Measurements from ENCODE around the gene USP32.
"Not testable (repeated sequence)": the region's sequence is repeated elsewhere in the genome, so short reads cannot be mapped to it uniquely, and the experiment has no call there.

USP32 gene

GRCh38 chr17:60330731-60331130, 61.2 kb downstream of the USP32 start:
- no peak for DNase-seq (ENCODE audit: low spot score)

DNA sequence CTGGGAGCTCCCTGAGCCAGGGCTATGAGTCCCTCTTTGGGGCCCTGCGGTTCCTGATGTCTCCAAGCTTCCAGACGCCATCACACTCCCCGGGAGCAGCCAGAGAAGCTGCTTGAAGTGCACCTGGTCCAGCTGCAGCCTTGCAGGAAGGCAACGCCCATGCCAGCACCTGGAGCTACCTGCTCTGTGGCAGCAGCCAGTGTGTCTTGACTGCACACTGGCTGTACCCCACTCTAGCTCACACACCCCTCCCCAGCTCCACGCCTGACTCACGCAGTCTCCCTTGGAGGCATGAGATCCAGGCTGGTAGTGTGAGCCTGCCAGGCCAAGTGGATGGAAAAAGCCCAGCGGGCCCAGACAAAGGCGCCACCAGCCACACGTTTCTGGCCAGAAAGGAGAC, 63.3 kb downstream of the USP32 start:
- DNase-seq (ENCODE audit: low spot score), result no peak

DNA sequence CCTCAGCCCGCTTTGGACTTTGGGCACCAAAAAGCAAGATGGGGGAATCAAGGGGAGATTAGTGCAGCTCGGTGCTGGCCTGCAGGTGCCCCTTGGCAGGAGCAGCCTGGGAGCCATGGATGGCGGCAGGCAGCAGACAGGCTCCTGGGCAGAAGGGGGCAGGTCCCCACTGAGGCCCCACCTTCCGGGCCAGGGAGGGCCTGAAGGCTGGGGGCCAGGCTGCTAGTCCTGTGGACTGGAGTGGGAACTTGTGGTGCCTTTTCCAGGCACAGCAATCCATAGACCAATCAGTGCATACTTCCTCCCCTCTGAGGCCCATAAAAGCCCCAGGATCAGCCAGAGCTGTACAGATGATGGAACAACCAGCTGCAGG, 64.0 kb downstream of the USP32 start:
- DNase-seq (ENCODE audit: low spot score), result no peak

- DNase-seq (ENCODE audit: low spot score), result no peak
These were observed 64.6 kb downstream of the USP32 start for GRCh38 chr17:60327134-60327900.

GRCh38 chr17:60326702-60327101, 65.2 kb downstream of the USP32 start:
- no peak for DNase-seq (ENCODE audit: low spot score)

- no peak for DNase-seq (ENCODE audit: low spot score)
These were observed 66.0 kb downstream of the USP32 start for GRCh38 chr17:60325730-60326524.

DNA sequence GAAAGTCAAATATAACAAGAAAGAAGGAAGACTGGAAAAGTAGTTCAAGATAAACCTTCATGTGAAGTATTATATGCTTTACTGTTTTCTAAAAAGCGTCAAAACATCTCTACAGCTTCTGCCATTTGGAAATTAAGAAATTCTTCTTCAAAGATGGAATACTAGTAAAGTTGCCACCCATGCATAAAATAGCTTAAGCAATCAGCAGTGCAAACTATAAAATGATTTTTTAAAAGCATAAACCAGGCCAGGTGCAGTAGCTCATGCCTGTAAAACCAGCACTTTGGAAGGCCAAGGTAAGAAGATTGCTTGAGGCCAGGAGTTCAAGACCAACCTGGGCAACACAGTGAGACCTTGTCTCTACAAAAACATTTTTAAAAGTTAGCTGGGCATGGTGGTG, 68.2 kb downstream of the USP32 start:
- no peak for DNase-seq (ENCODE audit: low spot score)

DNA sequence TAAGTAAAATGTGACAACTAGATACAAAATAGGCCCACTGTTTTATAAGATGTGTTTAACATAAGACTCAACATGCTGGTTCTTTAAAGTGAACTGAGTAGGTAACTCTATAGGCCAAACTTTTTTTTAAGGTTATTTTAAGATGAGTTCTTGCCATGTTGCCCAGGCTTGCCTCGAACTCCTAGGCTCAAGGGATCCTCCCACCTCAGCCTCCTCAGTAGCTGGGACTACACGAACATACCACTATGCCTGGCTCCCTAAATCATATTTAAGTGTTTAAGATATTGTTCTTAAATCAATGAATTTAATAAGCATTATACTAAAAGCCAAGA, 69.9 kb downstream of the USP32 start:
- DNase-seq (ENCODE audit: low spot score), result no peak

- no peak for DNase-seq (ENCODE audit: low spot score)
These were observed 70.4 kb downstream of the USP32 start for GRCh38 chr17:60321336-60322055.

DNA sequence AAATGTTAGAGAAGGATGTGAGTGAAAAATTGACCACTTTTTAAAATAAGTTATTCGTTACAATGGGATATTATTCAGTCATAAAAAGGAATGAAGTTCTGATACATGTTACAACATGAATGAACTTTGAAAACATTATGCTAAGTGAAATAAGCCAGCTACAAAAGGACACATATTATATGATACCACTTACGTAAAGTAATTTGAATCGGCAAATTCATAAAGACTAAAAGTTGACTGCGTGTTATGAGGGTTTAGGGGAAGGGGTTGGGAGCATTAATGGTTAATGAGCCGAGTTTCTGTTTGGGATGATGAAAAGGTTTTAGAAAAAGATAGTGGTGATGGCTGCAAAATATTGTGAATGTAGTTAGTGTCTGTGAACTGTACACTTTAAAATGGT, 73.1 kb downstream of the USP32 start:
- DNase-seq (ENCODE audit: low spot score), result no peak

GRCh38 chr17:60318326-60318725, 73.6 kb downstream of the USP32 start:
- no peak for DNase-seq (ENCODE audit: low spot score)

DNA sequence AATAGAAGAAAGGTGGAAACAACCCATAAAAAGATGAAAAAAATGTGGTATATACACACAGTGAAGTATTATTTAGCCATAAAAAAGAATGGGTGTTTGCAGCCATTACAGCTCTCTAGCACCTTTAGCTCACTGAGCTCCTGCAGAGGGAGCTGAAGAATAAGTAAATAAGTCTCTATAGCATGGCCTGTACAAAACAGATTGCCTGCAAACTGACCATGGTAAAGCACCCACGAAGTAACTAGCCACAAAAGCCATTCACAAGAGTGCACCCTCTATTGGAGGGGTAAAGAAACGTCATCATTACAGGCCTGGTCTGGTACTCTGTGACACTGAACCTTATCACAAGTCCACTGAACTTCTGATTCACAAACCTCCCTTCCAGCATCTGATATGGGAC, 76.3 kb downstream of the USP32 start:
- peak; percentile 65 for DNase-seq (ENCODE audit: low spot score)

DNA sequence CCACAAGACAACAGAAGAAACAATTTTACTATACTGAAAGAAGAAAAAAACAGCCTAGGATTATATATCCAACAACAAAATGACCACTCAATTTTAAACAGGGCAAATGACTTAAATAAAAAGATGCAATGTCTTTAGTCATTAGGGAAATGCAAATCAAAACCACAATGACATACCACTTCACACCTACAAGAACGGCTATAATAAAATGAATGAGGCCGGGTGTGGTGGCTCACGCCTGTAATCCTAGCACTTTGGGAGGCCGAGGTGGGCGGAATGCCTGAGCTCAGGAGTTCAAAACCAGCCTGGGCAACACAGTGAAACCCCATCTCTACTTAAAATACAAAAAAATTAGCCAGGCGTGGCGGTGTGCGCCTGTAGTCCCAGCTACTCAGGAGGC, 77.0 kb downstream of the USP32 start:
- not testable (repeated sequence) for DNase-seq (ENCODE audit: low spot score)

- no peak for DNase-seq (ENCODE audit: low spot score)
These were observed 77.5 kb downstream of the USP32 start for GRCh38 chr17:60314423-60314822.

DNA sequence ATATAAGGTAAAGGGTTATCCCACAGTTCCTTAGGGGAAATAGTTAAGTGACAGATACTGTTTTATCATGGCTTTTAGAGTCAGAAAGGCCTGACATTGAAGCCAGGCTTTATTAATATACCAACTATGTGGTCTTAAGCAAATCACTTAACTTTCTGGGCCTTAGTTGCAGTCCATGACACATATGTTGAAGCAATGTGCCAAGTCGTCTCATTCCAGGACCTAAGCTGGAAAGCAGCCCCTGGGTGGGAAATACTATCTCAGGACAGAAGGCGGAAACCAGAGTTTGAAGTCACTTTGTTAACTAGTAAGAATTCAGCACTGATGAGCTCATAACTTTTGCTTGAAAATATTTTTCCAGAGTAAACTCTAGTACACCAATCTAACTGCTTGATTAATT, 80.0 kb downstream of the USP32 start:
- DNase-seq (ENCODE audit: low spot score), result no peak

DNA sequence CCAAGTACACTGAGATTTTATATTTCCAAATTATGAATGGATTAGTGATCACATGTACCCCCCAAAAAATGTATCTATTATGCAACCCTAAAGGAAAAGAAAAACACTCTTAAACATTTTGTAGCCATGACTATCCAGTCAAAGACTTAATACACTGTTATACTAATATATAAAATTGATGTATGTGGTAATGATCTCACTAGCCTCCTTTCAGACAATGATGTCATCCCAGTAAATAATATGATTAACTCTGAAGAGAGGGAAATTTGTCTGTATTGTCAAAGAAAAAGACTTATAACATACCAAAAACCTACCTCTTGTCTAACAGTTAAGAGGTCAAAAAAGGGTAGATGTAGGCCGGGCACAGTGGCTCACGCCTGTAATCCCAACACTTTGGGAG, 80.7 kb downstream of the USP32 start:
- no peak for DNase-seq (ENCODE audit: low spot score)

- no peak for DNase-seq (ENCODE audit: low spot score)
These were observed 86.8 kb downstream of the USP32 start for GRCh38 chr17:60305141-60305540.

DNA sequence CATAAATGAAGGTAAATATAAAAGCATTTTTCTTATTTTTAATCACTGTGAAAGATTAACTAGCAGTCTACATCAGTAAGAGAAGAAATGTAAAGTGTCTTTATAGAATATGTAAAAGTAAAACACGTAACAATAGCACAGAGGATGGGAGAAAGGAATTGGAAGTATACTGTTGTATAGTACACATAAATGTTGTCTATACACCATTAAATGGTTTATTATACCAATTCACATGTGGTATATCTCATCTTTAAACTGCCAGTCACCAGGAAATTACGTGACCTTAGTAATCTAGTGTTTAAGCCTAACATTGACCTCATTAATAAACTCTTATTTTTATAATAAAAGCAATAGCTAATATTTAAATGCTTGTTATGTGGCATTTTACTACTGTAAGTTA, 87.4 kb downstream of the USP32 start:
- no peak for DNase-seq (ENCODE audit: low spot score)

GRCh38 chr17:60303406-60304099, 88.4 kb downstream of the USP32 start:
- no peak for DNase-seq (ENCODE audit: low spot score)

DNA sequence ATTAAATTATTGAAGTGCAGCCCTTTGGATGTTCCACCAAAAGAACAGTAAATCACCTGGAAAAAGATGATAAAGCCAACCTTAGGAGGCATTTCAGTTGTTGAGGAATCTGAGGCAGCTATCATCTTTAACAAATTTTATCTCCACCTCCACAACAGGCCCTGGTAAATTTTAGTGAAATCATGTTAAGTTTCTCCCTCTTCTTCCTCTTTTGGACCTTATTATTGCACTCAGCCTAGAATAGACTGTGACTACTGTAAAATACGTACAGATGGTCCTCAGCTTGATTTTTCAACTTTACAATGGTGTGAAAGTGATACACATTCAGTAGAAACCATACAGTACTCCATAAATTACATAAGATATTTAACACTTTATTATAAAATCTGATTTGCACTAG, 90.3 kb downstream of the USP32 start:
- DNase-seq (ENCODE audit: low spot score), result no peak

GRCh38 chr17:60300949-60301348, 91.0 kb downstream of the USP32 start:
- no peak for DNase-seq (ENCODE audit: low spot score)

GRCh38 chr17:60300011-60300410, 91.9 kb downstream of the USP32 start:
- no peak for DNase-seq (ENCODE audit: low spot score)
